ENCODE measurements around the gene PRKAG2.

The PRKAG2 gene

DNA sequence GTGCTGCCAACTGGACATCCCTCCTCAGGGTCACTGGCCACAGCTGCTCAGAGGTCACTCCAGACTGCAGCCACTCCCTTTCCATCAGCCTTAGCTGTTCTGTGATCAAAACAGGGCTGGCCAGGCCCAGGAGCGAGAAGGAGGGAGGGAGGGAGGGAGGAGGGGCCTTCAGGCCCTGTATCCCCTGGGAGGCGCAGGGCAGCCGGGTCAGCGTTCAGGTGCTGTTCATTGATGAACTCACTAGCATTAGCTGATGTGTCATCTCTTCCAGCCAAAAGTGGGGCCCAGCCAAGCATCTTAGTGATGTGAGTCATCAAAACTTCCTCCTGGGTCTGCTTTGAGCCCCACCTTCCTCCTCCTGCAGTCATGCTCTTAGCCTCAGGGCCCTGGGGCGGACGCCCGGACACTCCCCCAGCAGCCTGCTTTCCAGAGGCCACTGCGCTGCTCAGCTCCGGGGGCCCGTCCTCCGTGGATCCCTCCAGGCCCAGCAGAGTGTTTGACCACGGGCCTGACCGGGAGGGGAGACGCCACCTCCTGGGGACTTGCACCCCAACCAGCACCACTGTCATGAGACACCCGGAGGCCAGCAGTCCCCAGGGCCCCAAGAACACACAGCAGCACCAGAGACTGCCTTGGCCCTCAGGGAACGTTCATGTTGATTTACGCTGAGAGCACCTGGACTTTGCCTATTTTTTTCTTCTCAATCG lies 149.2 kb downstream of the PRKAG2 start:
- TF ChIP-seq POLR2A (IDR thresholded peaks at IDR 0.05; ENCODE audit: extremely low read depth, insufficient read length) (no peak), MYC (IDR thresholded peaks at IDR 0.05; ENCODE audit: low read depth, low read length) (peak; percentile 61)
- TF ChIP-seq, protein P1, sequence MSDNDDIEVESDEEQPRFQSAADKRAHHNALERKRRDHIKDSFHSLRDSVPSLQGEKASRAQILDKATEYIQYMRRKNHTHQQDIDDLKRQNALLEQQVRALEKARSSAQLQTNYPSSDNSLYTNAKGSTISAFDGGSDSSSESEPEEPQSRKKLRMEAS (IDR thresholded peaks at IDR 0.05; ENCODE audit: low read depth, low read length) = peak; percentile 53
- TF ChIP-seq, protein P2, sequence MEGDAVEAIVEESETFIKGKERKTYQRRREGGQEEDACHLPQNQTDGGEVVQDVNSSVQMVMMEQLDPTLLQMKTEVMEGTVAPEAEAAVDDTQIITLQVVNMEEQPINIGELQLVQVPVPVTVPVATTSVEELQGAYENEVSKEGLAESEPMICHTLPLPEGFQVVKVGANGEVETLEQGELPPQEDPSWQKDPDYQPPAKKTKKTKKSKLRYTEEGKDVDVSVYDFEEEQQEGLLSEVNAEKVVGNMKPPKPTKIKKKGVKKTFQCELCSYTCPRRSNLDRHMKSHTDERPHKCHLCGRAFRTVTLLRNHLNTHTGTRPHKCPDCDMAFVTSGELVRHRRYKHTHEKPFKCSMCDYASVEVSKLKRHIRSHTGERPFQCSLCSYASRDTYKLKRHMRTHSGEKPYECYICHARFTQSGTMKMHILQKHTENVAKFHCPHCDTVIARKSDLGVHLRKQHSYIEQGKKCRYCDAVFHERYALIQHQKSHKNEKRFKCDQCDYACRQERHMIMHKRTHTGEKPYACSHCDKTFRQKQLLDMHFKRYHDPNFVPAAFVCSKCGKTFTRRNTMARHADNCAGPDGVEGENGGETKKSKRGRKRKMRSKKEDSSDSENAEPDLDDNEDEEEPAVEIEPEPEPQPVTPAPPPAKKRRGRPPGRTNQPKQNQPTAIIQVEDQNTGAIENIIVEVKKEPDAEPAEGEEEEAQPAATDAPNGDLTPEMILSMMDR (IDR thresholded peaks at IDR 0.05; ENCODE audit: low read depth, low read length) = no peak
- H3K4me3 ChIP-seq (ENCODE audit: low read depth, low read length) = no peak overlapping the region
- DNase-seq (ENCODE audit: low read depth) = peak; percentile 93

DNA sequence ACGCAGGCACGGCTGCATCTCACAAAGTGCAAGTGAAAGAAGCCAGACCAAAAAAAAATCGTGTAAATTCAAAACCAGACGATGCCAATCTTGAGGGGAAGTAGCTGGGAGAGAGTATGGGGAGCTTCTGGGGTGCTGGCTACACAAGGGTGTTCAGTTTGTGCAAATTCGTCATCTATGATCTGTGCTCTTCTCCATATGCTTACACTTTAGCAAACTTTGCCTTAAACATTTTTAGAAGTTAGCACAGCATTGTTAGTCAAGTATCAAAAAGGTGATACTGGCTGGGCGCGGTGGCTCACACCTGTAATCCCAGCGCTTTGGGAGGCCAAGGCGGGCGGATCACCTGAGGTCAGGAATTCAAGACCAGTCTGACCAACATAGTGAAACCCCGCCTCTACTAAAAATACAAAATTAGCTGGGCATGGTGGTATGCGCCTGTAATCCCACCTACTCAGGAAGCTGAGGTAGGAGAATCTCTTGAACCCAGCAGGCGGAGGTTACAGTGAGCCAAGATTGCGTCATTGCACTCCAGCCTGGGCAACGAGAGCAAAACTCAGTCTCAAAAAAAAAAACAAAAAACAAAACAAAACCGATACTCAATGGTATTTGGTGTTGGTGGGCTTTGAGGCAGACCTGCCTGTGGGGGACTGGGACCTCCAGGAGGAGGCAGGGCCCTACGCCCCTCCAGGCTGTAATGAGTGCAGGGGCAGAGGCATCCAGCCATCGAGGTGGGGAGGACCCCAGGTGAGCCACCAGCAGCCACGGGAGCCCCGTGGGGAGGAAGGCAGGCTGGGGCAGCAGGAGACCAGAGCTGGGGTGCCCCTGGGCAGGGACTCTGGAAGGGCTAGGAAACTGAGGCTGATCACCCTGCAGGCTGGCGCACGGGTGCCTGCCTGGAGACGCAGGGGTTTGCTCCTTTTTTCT lies 150.0 kb downstream of the PRKAG2 start:
- no peak for DNase-seq (ENCODE audit: low read depth)
- TF ChIP-seq, protein P2 (IDR thresholded peaks at IDR 0.05; ENCODE audit: low read depth, low read length) = no peak
- TF ChIP-seq POLR2A (IDR thresholded peaks at IDR 0.05; ENCODE audit: extremely low read depth, insufficient read length) = no peak
- TF ChIP-seq, protein P1 (IDR thresholded peaks at IDR 0.05; ENCODE audit: low read depth, low read length) = no peak
- no peak for TF ChIP-seq MYC (IDR thresholded peaks at IDR 0.05; ENCODE audit: low read depth, low read length)
- no peak overlapping the region for H3K4me3 ChIP-seq (ENCODE audit: low read depth, low read length)

DNA sequence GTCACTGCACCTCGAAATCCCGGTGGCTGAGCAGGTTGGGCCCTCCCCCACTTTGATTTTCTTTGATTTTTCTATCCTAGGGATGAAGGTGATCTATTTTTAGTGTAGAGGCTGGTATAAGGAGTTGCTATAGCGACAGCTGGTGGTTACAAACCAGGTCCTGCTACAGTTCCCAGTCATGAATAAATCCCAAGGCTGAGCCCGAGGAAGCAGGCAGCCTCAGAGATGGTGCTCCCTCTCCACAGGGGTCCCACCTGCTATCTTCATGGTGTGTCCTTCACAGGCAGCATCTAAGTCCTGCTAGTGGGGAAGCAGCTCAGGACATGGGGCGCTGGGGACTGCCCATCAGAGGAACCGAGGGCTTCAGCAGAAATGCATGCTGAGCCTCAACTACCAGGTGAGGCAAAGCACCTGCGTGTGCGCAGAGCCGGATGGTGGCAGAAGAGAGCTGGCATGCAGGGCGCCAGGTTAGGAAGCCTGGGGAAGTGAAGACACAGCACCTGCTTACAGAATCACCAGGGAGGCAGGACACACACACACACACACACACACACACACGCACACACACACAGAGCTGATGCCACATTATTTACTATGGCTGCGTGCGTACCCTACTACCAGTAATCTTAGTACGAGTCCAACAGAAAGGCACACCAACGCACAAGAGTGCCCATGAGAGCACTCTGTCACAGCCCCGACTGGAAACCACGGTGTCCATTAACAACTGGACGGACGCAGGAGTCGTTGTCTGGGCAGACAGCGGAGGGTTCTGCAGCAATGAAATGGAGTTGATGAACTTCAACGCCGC lies 150.9 kb downstream of the PRKAG2 start:
- no peak overlapping the region for H3K4me3 ChIP-seq (ENCODE audit: low read depth, low read length)
- no peak for DNase-seq (ENCODE audit: low read depth)
- TF ChIP-seq, protein P1 (IDR thresholded peaks at IDR 0.05; ENCODE audit: low read depth, low read length) = no peak
- TF ChIP-seq MYC (IDR thresholded peaks at IDR 0.05; ENCODE audit: low read depth, low read length) (no peak), POLR2A (IDR thresholded peaks at IDR 0.05; ENCODE audit: extremely low read depth, insufficient read length) (no peak)
- TF ChIP-seq, protein P2 (IDR thresholded peaks at IDR 0.05; ENCODE audit: low read depth, low read length) = no peak

DNA sequence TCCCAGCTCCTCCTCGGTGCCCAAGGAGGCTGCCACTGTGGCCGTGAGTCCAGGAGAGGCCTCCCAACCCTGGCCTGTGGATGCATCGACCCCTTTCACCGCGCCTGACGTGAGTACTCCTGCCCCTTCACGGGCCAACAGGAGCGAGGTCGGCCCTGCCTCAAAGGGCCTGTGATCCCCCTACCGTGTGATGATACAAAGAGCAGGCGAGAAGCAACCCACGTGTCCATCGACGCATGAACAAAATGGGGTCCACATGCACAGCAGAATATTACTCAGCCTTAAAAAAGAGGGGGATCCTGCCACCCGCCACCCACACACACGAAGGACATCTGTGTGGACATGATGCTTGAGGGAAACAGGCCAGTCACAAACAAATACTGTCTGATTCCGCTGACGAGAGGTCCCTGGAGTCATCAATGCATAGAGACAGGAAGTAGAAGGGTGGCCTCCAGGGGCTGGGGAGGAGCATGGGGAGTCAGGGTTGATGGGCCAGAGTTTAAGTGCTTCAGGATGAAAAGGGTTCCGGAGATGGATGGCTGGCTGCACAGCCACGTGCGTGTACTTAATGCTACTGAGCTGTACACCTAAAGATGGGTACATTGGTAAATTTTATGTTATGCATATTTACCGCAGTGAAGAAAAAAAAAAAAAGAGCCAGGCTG lies 151.9 kb downstream of the PRKAG2 start:
- no peak for DNase-seq (ENCODE audit: low read depth)
- no peak overlapping the region for H3K4me3 ChIP-seq (ENCODE audit: low read depth, low read length)
- TF ChIP-seq POLR2A (IDR thresholded peaks at IDR 0.05; ENCODE audit: extremely low read depth, insufficient read length) (no peak), MYC (IDR thresholded peaks at IDR 0.05; ENCODE audit: low read depth, low read length) (no peak)
- TF ChIP-seq, protein P1 (IDR thresholded peaks at IDR 0.05; ENCODE audit: low read depth, low read length) = no peak
- TF ChIP-seq, protein P2 (IDR thresholded peaks at IDR 0.05; ENCODE audit: low read depth, low read length) = no peak

Data from NB4 (cell line).